MV-4-11 (cell line): ENCODE data around the gene CHCHD10.

Source experiments
- DNase-seq: peaks from one replicate; lab custom pipeline; 2025; lab: John Stamatoyannopoulos, UW

Gene CHCHD10

DNA sequence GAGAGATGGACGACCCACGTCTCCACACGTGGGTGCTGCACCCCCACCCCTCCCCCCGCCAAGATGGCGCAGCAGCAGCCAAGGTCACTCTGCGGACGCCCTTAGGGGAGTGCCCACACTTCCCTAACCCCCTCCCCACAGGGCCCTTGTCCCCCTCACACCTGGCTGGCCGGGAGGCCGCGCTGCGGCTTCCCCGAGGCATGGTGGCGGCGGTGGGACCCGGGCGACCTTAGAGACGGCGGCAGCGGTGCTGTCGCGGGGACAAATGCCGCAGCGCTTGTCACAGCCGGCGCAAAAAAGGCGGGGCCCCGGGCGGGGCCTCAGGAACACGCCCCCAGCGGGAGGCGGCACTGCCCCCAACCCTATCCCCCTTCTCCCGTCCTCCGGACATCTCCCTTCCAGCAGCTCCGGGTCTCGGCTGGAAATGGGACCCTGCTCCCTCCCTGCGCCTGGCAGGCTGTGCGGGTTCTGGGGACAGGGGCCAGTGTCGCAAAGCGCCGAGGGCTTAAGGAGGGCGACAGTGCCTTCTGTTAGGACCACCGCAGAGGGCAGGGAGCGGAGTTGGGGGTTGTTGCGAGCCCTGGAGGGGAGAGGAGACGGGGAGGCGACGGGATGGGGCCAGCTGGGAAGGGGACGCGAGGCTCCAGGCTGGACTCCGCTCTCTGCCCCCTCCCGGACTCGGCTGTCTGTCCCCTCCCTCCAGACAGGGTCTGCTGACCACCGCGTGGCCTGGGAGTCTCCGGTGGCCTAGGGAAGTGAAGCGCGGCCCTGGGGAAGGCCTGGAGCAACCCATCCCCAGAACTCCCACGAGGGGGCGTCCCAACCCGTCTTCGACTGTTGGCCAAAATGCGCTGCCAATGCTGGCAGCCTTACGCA lies at the start of gene CHCHD10:
Gene CHCHD10 (minus strand): TSS at position 300 of the 876 bp plus-strand sequence. CDS start 98 bp downstream, at position 202.
- peak; percentile 66 for DNase-seq

DNA sequence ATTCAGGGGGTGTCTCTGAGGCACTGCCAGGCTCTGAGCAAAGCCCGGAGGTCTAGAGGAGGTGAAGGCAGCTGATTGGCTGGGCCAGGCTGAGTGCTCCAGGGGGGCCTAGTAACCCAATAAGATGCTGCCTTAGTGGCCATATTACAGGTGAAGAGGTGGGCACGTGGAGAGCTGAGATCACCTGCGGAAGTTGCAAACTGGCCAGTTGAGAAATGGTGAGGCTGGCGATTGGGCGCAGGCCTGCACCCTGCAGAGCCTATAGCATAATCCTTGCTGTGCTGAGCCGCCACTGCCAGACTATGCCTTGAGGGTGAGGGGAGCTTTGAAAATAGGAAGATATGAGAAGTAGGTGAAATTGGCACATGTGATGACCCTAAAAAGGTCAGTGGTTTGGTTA lies 49.4 kb upstream of the CHCHD10 start:
- DNase-seq: no peak

DNA sequence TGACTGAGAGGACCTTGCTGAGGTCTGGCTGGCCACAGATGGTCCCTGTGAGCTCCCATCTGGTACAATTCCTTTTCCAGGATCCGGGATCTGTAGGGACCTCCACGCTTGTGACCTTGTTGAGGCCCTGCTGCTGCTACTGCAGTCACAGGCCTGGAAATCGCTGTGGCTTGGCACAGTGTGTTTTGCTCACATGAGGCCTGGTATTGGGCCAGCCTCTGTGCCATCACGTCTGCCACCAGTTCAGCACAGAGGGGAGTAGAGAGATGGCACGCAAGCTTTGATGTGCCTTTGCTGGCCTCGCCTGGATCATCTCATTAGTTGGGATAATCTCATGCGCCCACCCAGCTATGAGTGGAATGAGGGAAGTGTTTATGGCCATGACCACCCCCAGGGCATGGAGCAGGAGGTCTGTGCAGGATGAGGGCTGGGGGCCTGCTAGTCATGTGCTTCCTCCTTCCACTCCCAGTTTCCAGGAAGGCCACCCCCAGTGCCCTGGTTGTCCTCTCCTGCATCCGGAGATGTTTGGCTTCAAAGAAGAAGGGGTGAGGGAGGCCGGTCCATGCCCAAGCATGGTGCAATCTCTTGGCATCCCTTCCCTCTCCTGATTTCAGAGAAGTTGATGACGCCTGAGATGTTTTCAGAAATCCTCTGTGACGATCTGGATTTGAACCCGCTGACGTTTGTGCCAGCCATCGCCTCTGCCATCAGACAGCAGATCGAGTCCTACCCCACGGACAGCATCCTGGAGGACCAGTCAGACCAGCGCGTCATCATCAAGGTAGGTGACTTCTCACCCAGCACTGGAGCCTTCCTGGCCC lies 48.6 kb upstream of the CHCHD10 start:
- DNase-seq: no peak

DNA sequence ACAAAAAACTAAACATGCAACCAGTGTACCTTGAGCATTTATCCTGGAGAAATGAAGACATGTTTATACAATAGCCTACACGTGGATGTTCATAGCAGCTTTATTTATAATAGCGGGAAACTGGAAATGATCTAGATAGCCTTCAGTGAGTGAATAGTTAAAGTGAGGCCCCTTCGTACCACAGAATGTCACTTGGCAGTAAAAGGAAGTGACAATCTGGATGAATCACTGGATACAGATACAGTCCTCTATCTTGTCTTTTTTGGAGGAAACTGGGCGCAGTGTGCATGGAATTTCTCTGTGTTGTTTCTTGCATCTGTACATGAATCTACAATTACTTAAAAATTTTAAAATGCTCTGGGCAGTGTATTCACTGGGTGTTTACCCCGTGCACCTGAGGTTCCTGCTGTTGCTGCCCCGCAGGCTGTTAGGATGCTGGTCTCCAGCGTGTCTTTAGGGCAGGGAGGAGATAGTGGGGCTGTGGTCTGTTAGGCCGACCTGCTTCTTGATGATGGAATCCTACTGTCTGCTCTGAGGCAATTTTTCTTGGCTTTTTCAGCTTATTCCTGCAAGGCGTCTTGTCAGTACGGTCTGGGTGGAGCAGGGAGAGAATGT lies 47.9 kb upstream of the CHCHD10 start:
- DNase-seq: peak; percentile 56

DNA sequence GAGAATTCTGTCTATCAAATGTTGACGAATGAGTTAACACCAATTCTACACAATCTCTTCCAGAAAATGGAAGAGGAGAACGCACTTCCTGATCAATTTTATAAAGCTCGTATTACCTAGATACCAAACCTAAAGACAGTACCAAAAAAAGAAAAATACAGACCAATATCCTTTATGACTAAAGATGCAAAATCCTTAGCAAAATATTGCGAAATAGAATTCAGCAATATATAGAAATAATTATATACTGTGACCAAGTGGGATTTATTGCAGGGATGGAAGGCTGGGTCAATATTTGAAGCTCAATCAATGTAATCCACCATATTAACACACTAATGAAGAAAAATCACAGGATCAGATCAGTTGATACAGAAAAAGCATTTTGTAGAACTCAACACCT lies 44.6 kb upstream of the CHCHD10 start:
- no peak for DNase-seq

DNA sequence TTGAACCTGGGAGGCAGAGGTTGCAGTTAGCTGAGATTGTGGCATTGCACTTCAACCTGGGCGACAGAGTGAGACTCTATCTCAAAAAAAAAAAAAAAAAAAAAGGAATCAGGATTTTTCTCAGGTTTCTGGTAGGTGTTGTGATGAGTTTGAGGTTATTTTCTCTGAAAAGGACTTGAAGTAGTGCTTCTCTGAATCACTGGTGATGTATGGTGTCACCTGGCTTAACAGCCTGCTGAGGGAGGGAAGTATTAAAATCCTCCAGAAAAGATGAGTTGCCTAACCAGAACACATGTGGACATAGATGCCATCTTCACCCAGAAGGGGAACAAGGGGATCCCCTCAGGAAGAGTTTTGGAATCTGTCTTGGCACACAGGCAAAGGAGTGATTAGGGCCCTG lies 39.1 kb upstream of the CHCHD10 start:
- no peak for DNase-seq

DNA sequence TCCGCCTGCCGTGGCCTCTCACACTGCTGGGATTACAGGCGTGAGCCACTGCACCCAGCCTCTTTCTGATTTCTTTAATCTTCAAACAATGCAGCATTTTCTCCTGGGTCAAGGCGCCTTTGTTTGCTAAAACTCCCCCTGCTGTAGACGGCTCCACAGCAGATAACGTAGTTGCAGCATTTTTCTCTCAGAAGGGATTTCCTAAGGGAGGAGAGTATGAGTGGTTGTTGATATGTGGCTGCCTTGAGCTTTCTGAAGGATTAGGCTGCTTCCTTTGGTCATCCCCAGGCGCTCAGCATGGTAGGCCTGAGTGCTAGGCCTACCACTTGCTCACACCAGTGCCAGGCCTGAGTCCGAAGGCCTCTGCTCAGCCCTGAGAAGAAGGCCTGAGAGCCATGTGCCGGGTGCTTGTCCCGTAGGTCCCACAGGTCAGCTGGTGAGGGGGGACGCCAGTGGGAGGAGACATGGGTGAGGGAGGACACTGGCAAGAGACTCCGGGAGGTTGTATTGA lies 37.1 kb upstream of the CHCHD10 start:
- DNase-seq: peak; percentile 71

DNA sequence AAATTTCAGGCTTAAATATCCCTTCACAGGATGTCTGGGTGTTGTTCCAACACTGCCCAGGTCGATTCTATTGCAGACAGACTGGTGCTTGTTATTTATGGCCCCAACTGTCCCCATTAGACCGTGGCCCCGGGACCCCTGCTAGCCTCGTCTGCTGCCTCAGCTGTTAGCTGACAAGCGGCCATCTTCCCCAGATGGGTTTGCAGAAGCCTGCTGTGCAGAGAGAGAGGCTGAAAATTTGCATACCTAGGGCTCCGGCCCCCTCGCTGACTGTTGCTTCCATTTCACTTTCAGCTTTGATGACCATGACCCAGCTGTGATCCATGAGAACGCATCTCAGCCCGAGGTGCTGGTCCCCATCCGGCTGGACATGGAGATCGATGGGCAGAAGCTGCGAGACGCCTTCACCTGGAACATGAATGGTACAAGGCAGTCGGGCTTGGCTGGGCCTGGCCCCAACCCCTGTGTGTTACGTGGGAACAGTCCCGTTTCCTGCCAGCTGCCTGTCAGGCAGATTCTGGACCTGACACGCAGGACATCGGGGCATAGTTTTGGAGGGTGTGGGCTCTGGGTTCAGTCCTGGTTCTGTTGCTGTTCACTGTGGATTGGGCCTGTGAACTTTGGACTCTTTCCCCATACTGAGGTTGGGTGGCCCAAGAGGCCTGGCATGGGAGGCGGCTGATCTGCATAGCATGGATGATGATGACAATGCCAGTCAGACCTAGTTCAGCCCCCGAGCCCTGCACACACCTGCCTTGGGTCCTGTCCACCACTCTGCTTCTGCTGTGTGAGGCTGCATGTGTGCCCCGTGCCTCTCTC lies 35.4 kb upstream of the CHCHD10 start:
- DNase-seq: no peak

DNA sequence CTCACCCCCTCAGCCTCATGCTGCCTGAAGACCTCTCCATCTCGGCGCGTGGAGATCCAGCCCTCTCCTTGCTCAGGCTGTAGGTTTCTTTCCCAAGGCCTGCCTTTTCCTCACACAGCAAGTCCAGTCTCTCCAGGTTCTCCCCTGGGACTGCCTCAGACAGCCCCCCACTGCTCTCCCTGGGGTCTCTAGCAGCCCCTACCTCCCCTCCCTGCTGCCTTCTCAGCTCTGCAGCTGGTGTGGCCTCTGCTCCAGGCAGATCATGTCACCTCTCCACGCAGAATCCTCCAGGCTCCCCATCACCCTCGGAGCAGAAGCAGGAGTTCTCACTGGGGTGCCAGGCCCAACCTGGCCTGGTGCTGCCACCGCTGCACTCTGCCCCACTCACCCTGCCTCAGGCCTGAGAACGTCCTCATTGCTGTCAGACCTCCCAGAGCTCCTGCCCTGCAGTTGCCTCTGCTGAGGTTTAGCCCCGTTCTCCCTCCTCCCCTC lies 34.2 kb upstream of the CHCHD10 start:
- DNase-seq: no peak

DNA sequence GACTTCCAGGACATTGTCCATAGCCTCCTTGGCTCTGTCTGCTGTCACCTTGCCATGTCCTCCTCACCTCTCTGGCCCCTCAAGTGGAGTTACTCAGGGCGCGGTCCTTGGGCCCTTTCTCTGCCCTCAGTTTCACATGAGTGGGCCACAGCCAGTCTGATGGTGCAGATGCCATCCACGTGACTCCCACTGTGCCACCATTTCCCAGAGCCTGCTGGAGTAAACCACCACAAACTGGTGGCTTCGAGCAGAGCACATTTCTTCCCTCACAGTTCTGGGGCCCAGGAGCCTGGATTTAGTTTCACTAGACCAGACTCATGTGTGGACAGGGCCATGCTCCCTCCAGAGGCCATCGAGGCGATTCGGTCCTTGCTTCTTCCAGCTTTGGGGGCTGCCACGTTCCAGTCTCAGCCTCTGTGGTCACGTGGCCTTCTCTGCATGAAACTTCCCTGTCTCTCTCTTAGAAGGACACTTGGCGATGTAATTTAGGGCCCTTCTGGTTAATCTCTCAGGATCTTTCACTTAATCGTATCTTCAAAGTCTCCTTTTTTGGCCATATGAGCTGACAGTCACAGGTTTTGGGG lies 33.6 kb upstream of the CHCHD10 start:
- no peak for DNase-seq

DNA sequence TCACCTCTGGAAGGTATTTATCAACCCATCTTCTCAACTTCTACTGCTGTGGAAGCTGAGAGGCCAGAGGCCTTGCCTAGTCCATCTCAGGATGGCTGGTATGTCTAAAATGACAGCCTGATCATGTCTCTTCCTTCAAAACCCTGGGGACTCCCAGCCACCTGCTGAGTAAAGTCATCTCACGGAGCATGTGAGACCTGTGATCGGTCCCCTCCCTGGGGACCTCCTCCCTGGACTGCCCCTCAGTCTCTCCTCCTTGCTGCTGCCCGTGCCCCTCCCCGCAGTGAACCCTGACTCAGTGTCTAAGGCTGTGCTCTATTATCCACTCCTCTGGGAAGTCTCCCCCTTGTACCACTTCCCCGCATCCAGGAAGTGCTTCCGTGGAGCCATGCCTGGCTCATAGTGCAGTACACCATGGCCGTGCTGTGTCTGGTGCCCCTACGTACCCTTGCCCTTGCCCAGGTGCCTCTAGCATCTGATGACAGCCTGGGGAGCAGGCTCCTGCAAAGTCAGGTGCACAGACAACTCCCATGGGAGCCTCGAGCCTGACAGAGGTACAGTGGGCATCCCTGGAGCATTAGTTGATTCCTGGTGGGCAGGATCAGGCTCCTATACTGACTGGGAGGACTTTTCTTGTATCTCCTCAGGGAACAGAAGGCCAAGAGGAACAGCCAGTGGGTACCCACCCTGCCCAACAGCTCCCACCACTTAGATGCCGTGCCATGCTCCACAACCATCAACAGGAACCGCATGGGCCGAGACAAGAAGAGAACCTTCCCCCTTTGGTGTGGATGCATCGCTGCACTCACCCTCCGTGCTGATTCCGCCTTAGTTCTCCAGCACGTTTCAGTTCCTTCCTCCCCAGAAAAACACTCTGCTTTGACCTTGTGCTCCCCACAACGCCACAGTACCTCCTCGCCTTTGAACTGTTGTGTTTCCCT lies 32.8 kb upstream of the CHCHD10 start:
- DNase-seq: no peak

DNA sequence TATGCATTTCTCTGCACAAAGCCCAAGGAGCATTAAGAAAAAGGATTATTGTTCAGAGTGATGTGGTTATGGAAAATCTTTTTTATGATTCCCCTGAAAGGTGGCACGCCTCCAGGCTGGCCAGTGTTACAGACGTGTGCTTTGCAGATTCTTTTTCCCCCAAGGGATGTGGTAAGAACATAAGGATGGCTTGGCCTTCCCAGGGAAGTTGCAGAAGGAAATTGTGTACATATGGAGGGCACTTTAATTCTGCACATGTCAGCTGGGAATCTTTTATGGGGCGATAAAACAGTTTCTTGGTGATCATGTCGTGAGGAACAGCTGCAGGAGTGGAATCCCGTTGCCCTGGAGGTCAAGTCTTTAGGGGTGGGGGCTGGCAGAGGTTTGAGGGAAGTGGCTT lies 28.7 kb upstream of the CHCHD10 start:
- no peak for DNase-seq

DNA sequence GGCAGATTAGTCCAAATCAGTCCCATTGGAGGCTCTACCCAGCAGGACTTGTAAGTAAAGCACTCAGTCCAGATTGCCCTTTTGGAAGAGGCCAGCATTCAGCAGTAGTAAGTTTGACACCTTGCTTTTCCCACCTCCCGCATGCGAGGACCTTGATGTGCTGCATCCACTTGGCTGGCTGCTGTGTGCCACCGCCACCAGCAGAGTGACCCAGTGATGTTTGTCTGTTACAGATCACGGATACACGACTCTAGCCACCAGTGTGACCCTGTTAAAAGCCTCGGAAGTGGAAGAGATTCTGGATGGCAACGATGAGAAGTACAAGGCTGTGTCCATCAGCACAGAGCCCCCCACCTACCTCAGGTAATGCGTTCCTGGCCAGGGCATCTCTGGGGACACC lies 25.6 kb upstream of the CHCHD10 start:
- DNase-seq: no peak

DNA sequence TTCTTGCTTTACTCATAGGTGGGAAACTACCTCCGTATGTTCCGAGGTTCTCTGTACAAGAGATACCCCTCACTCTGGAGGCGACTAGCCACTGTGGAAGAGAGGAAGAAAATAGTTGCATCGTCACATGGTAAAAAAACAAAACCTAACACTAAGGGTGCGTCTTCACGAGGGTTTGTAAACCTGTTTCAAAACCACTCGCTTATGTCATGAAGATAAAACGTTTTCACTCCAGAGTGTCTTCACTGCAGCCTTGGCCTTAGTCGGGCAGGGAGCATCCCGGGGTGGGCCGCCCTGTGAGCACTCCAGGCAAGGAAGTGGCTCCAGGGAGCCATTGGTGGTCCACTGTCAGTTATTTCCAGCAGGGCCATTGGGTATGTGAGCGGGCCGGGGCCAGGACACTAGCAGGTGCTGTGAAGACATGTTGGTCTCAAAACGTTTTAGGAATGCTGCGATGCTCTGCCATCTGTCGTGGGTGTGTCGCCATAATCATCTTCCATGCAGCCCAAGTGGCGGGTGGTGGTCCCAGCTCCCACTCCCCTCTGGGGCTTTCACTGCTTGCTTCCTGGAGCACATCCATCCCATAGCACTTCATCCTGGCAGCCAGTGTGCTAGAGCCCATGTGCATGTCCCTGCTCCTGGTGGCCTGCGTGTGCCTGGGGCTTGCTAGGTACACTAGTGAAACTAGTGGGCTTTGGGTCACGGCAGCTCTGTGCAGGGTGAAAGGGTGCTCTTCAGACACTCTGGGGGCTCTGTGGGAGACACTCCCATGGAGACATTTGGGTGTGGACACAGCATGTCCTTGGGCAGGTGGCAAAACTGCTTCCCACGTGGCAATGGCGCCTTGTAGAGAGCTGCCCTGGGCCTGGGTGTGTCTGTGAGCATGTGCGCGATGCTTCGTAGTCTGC lies 24.2 kb upstream of the CHCHD10 start:
- no peak for DNase-seq

DNA sequence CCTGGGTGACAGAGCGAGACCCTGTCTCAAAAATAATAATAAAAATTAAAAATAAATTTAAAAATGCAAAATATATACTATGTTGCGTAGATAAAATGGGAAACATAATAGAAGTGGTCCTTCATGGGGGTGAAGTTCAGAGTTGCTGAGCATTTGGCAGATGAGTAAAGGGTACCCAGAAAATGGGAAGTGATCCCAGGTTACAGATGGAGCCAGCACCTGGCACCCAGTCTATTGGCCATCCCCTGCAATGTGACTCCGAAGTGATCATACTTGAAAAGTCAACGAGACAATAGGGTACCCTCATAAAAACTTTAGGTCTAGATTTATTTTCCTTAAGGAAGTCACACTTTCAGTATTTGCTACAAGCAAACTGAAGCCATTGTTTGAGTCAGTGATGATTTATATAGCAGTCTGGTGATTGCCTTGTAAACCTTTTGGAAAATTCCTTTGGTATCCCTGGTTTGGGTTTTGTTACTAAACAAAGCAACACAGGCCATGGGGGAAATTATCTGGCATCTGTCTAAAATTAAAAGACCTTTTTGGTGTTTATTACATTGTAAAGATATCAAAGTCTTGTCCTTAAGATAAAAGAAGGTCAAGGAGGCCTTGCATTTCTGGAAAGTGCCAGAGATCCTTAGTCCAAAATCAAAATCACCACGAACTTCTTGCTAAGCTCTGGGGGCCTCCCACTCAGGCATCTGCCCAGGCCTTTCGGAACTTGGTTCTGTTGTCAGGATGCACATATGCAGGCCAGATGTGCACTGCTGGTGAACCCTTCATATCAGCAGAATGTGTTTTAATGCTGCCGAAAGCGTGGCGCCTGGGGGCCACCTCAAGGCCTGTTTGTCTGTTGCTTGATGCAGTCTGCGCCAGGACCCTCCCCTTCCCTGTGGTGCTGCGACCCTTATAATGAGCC lies 23.3 kb upstream of the CHCHD10 start:
- no peak for DNase-seq

DNA sequence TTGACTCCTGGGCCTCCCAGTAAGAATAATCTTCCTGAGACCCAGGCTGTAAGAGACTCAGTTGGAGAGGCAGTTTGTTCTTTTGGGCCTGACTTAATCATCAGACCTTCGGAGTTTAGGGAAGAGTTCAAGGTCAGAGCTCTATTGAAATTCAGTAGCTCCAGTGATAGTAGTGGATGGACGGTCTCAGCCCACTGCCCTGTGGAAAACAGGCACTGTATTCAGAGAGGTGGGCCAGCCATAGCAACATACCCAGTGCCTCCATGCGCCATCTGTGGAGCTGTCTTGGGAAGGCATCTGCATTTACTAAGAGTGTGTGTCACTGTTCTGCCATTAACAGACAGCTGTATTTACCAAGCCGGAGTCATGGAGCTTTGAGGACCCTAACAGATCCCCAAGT lies 21.9 kb upstream of the CHCHD10 start:
- no peak for DNase-seq

DNA sequence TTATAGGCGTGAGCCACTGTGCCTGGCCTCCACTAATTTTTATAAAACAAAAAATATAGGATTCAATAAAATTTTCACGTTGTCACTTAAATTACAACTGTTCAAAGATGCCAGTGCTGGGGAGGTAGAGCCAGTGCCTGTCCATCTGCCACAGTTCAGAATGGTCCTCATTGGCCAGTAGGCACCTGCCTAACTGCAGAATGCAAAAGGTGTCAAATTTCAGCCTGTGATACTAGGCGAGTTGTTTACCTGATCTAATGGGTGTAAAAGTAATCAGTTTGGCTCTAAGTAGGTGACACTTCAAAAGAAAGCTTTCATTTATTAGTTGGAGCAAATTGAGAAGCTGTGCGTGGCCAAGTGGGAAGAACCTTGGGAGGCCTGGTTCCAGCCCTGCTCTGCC lies 21.3 kb upstream of the CHCHD10 start:
- no peak for DNase-seq

DNA sequence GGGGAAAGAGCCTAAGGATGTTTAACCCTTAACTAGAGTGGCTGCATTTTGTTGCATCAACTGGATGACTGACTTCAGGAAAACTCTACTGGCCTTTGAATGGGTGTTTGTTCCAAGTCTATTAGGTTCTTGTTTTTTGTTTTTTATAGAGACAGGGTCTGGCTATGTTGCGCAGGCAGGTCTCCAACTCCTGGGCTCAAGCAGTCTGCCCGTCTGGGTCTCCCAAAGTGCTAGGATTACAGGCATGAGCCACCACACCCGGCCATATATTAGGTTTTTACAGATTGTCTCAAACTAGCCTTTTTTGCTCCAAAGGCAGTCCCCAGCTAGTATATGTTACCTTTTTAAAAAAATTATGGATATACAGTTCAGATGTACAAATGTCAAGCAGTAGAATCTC lies 20.1 kb upstream of the CHCHD10 start:
- DNase-seq: no peak
